Measurements from ENCODE around the gene USF3. TPM values are rescaled to one million over a fixed set of nuclear protein-coding genes. Genes with fewer than 3 reads are reported as not detected.

USF3 gene
- total RNA-seq, 1 donor from 2014 or later, result 18.3 TPM

- H3K36me3 Mint-ChIP-seq (ENCODE audit: low read depth), result no peaks in the 10 kb centered on the region
- H3K27me3 Mint-ChIP-seq (ENCODE audit: low read depth), result no peaks in the 10 kb centered on the region
- DNase-seq (ENCODE audit: low read depth, low spot score), result no peak
- TF ChIP-seq CTCF (conservative IDR thresholded peaks at IDR 0.05), result no peak
- H3K4me3 Mint-ChIP-seq, result no peak overlapping the region
- H3K4me1 Mint-ChIP-seq, result no peaks in the 10 kb centered on the region
- H3K27ac Mint-ChIP-seq (ENCODE audit: unreplicated experiment), result no peak overlapping the region
- no peaks in the 10 kb centered on the region for H3K9me3 Mint-ChIP-seq
Measured at GRCh38 chr3:113600418-113601182, 95.8 kb downstream of the USF3 start.

Other genes starting within 250 kb of the USF3 start
- 20.6 and 24.3 TPM in 2 replicates for gene SPICE1, start 181.5 kb downstream of the USF3 start, total RNA-seq
- 0.23 and 0.41 TPM in 2 replicates for gene SIDT1, start 164.1 kb downstream of the USF3 start, total RNA-seq
- gene NAA50, start 49.6 kb upstream of the USF3 start, total RNA-seq, result 138 and 144 TPM in 2 replicates
- gene ATP6V1A, start 50.4 kb upstream of the USF3 start, total RNA-seq, result 55.3 and 58.1 TPM in 2 replicates
- 1.6 and 2.4 TPM in 2 replicates for gene GRAMD1C, start 142.1 kb upstream of the USF3 start, total RNA-seq